T-cell (primary cell): Measurements from ENCODE around the gene MTERF2. TPM values are rescaled to one million over a fixed set of nuclear protein-coding genes. Genes with fewer than 3 reads are reported as not detected.

Source experiments
- ATAC-seq, 4 experiments: fragments of 200-7000 bp in 3 of 4; fragments of 150-1000 bp in 1 of 4; cut with Tn5 transposase; replicated peaks in 1 of 4; 1 replicate in 3 of 4; 2 replicates in 1 of 4; pipeline ENCODE4 v1.10.0; 2021; ENCODE audit warnings: moderate library complexity in 3 of 4, mild to moderate bottlenecking in 2 of 4, moderate number of reproducible peaks in 1 of 4
- CTCF ChIA-PET, 2 donors: fragments of 300-600 bp; sonication (Branson Sonifier 250); formaldehyde crosslinking; loops; one replicate each; lab custom pipeline; 2022; ENCODE audit warnings: antibody characterized with exemption in 2 of 2; lab: Charles Lee
- POLR2A ChIA-PET, 2 donors: fragments of 300-600 bp; sonication (Branson Sonifier 250); formaldehyde crosslinking; loops; one replicate each; lab custom pipeline; 2022; ENCODE audit warnings: antibody characterized with exemption in 2 of 2; lab: Charles Lee
- DNase-seq, 35 experiments: peaks; one replicate each; pipeline versions ENCODE4 v3.0.0 to v3.0.0-alpha.2; 2013 to 2023
- H3K27ac ChIP-seq: one replicate; pipeline ENCODE4 v1.5.1; 2013; ENCODE audit warnings: low read length
- H3K27me3 ChIP-seq, 2 experiments: replicated peaks in 1 of 2; 1 replicate in 1 of 2; 2 replicates in 1 of 2; pipeline versions ENCODE4 v1.6.1 to v1.7.0; 2013; ENCODE audit warnings: low read length in 1 of 2, mixed read lengths in 1 of 2; ENCODE audit not compliant: control insufficient read depth in 2 of 2, insufficient read depth in 2 of 2; ENCODE audit errors: extremely low read depth in 1 of 2
- H3K36me3 ChIP-seq, 2 donors: 1 replicate in 1 of 2; 2 replicates in 1 of 2; pipeline versions ENCODE4 v1.6.1 to v1.7.0; 2013; ENCODE audit warnings: low read length in 1 of 2; ENCODE audit not compliant: control insufficient read depth in 2 of 2, insufficient read depth in 1 of 2; ENCODE audit errors: extremely low read depth in 1 of 2
- H3K4me1 ChIP-seq, 2 experiments: 1 replicate in 1 of 2; 2 replicates in 1 of 2; pipeline versions ENCODE4 v1.6.1 to v1.7.0; 2013; ENCODE audit warnings: low read length in 2 of 2, mixed read lengths in 1 of 2; ENCODE audit not compliant: insufficient read depth in 2 of 2, control insufficient read depth in 1 of 2; ENCODE audit errors: extremely low read depth in 1 of 2
- H3K4me3 ChIP-seq, 2 donors: 1 replicate in 1 of 2; 2 replicates in 1 of 2; pipeline versions ENCODE4 v1.5.1 to v1.7.0; 2013; ENCODE audit warnings: mild to moderate bottlenecking in 2 of 2, low read length in 1 of 2, moderate library complexity in 1 of 2; ENCODE audit not compliant: control insufficient read depth in 1 of 2; ENCODE audit errors: extremely low read depth in 1 of 2
- H3K9me3 ChIP-seq: 2 replicates; pipeline ENCODE4 v1.7.0; 2013
- H3K27ac Mint-ChIP-seq, 2 donors: one replicate each; pipeline ENCODE4 v1.8.0; 2020 to 2021; ENCODE audit warnings: mild to moderate bottlenecking in 2 of 2, mixed read lengths in 2 of 2
- H3K27me3 Mint-ChIP-seq, 2 donors: one replicate each; pipeline ENCODE4 v1.8.0; 2021 to 2022; ENCODE audit warnings: mixed read lengths in 2 of 2
- H3K36me3 Mint-ChIP-seq: one replicate; pipeline ENCODE4 v1.8.0; 2021; ENCODE audit warnings: mixed read lengths
- H3K4me1 Mint-ChIP-seq, 3 donors: one replicate each; pipeline ENCODE4 v1.8.0; 2020 to 2022; ENCODE audit warnings: mixed read lengths in 3 of 3, mild to moderate bottlenecking in 1 of 3
- H3K4me3 Mint-ChIP-seq, 3 donors: one replicate each; pipeline ENCODE4 v1.8.0; 2020 to 2022; ENCODE audit warnings: mild to moderate bottlenecking in 3 of 3, mixed read lengths in 3 of 3, moderate library complexity in 3 of 3
- H3K9me3 Mint-ChIP-seq, 3 donors: one replicate each; pipeline ENCODE4 v1.8.0; 2020 to 2022; ENCODE audit warnings: mixed read lengths in 3 of 3
- WGBS: methylation state at CpG from one replicate; pipeline ENCODE4 v1.1.5; 2013; ENCODE audit warnings: missing lambda C conversion rate; ENCODE audit not compliant: insufficient coverage; 5-methylcytosine and 5-hydroxymethylcytosine counted together
- total RNA-seq, 35 experiments: library from RNA in 6 of 35; stranded (reverse) in 6 of 35; fragments of 120-200 nt in 1 of 35; gene quantifications; one replicate each; pipeline versions ENCODE4 v1.2.1 to v1.2.4 and lab custom pipeline; 2013 to 2026

Gene MTERF2
- total RNA-seq, 5 donors from 2014 or later (not counting 1 experiment from before 2014, with no cell fraction given) = 7.4 to 11.5 (median 8.8) TPM

DNA sequence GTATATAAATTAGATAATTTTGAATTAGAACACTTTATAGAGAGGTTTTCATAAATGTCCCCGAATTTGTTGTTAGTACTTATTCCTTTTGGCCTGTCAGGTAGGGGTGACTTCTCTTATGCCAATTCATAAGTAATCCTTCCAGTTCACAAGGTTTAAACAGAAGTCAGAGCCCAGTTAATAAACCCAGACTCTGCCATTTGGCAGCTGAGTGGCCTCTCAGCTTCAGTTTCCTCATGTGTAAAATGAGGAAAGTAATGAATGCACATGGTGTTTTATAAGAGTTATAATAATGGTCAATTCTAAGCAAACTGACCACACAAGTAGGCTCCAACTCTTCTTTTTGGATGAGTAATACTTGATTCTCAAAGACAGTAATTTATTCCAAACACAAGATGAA is 10.3 kb downstream of the MTERF2 start:
- POLR2A ChIA-PET = interaction anchor here in 1 of 2 donors (0.7 to 0.9 kb wide), 3 partner anchors 9 to 675 kb away, joined by 7 to 10 read pairs (median 8); partner anchors contain the start of gene TMEM263
- H3K4me3 ChIP-seq = no peak overlapping the region
- Mint-ChIP-seq H3K4me1 (peaks cover 4 to 12% (median 8%) of the 10 kb centered on the region in 3 donors), H3K9me3 (no peaks in the 10 kb centered on the region), H3K36me3 (peaks cover 26% of the 10 kb centered on the region), H3K4me3 (no peak overlapping the region), H3K27ac (peak overlapping the region in 1 of 2 donors; percentile 29), H3K27me3 (no peaks in the 10 kb centered on the region)
- H3K4me1 ChIP-seq = no peaks in the 10 kb centered on the region
- H3K27me3 ChIP-seq = no peaks in the 10 kb centered on the region
- no CpG with 5 or more reads among the region's 1 CpG for WGBS
- DNase-seq (no peak), ATAC-seq (no peak)
- CTCF ChIA-PET = interaction anchor here in 1 of 2 donors (0.6 kb wide), 2 partner anchors 10 to 104 kb away, joined by 3 to 6 read pairs; no protein-coding TSS in a partner anchor
- no peaks in the 10 kb centered on the region for H3K9me3 ChIP-seq
- peaks cover 0 to under 1% of the 10 kb centered on the region in 2 donors for H3K36me3 ChIP-seq
- no peak overlapping the region for H3K27ac ChIP-seq

DNA sequence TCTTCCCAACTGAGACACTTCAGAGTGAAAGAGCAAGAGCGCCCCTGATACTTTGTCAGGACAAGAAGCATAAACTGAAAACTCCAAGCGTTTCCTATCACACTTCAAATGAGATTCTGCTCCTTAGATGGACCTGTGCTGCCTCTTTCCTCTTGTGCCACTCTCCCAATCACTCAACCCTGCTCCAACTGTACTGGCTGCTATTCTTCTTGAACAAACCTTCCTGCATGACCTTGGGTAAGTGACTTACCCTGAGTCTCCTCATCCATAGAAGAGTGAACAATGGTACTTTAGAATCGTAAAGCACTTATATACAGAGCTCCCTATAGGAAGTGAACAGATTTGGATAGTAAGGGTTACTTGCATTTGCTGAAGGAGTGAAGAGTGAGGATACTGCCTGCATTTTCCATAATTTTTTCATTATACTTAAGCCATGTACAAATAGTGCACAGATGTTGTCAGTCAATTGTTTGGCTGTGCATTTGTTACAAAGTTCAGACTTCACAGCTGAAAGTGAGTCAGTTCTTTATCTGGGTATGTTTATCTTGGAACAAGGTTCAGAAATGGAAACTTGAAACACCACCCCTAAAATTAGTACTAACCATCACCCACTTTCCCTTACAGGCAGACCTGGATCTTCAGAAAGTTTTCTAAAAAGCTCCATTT is 10.8 kb downstream of the MTERF2 start:
- DNase-seq (no peak), ATAC-seq (no peak)
- POLR2A ChIA-PET = interaction anchor here in 1 of 2 donors (0.7 kb wide), 1 partner anchor 10 kb away, joined by 10 read pairs; no protein-coding TSS in a partner anchor
- no peaks in the 10 kb centered on the region for H3K27me3 ChIP-seq
- H3K27ac Mint-ChIP-seq = peak overlapping the region; percentile 3 to 10
- no peaks in the 10 kb centered on the region for H3K9me3 ChIP-seq
- no peak overlapping the region for H3K27ac ChIP-seq
- no peaks in the 10 kb centered on the region for H3K27me3 Mint-ChIP-seq
- no peak overlapping the region for H3K4me3 ChIP-seq
- CTCF ChIA-PET = no interaction called here
- H3K36me3 ChIP-seq = peaks cover 0 to 3% of the 10 kb centered on the region in 2 donors
- peaks cover 31% of the 10 kb centered on the region for H3K36me3 Mint-ChIP-seq
- no peak overlapping the region for H3K4me3 Mint-ChIP-seq
- H3K4me1 ChIP-seq = no peaks in the 10 kb centered on the region
- 94% methylated on average over 2 of the region's 3 CpGs for WGBS
- peaks cover 9 to 13% (median 12%) of the 10 kb centered on the region in 3 donors for H3K4me1 Mint-ChIP-seq
- no peaks in the 10 kb centered on the region for H3K9me3 Mint-ChIP-seq

DNA sequence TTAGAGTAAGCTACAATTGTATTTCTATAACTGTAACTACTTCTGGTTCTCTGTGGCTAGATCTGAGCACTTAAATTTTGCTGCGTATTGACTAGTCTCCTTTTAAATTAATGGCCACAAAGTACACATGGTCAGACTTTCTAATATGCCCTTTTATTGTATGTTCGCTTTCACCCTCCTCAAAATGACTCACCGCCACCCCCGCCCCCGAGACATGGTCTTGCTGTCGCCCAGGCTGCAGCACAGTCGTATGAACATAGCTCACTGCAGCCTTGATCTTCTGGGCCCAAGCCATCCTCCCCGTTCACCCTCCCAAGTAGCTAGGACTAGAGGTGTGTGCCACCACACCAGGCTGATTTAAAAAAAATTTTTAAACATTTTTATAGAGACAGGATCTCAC is 11.8 kb downstream of the MTERF2 start:
- no peak overlapping the region for H3K4me3 Mint-ChIP-seq
- WGBS = 100% methylated on average over 5 of the region's 8 CpGs
- no peak for DNase-seq
- no peaks in the 10 kb centered on the region for H3K9me3 Mint-ChIP-seq
- no peak overlapping the region for H3K4me3 ChIP-seq
- no peak overlapping the region for H3K27ac ChIP-seq
- H3K9me3 ChIP-seq = no peaks in the 10 kb centered on the region
- no peaks in the 10 kb centered on the region for H3K27me3 Mint-ChIP-seq
- ChIA-PET CTCF (interaction anchor here in 1 of 2 donors (0.6 kb wide), 1 partner anchor 61 kb away, joined by 4 read pairs; no protein-coding TSS in a partner anchor), POLR2A (interaction anchor here in 1 of 2 donors (0.6 kb wide), 1 partner anchor 49 kb away, joined by 3 read pairs; no protein-coding TSS in a partner anchor)
- H3K36me3 ChIP-seq = peaks cover 3 to 8% of the 10 kb centered on the region in 2 donors
- H3K4me1 ChIP-seq = no peaks in the 10 kb centered on the region
- peaks cover 37% of the 10 kb centered on the region for H3K36me3 Mint-ChIP-seq
- H3K27ac Mint-ChIP-seq = no peak overlapping the region
- H3K4me1 Mint-ChIP-seq = peaks cover 8 to 16% (median 16%) of the 10 kb centered on the region in 3 donors
- H3K27me3 ChIP-seq = no peaks in the 10 kb centered on the region
- ATAC-seq = no peak

DNA sequence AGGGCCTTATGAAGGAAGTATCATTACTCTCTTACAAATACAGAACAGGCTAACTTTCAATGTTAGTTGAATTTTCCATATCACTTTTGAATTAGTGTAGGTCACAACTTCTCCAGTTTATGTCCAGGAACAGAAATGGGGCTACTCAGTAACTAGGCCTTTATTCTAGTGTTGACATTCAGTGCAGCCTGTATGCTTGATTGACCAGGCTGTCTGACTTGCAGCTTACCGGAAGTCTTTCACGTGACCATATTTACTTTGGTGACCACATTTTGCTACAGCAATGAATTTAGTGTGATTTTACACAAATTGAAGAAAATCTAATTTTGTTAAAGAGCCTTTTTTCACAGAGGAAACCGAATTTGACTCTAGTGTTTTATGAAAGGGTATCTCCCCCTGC is 12.4 kb downstream of the MTERF2 start:
- H3K36me3 ChIP-seq = peaks cover 3 to 8% of the 10 kb centered on the region in 2 donors
- Mint-ChIP-seq H3K4me3 (no peak overlapping the region), H3K9me3 (no peaks in the 10 kb centered on the region), H3K36me3 (peaks cover 41% of the 10 kb centered on the region), H3K27ac (no peak overlapping the region), H3K4me1 (peaks cover 8 to 19% (median 16%) of the 10 kb centered on the region in 3 donors), H3K27me3 (no peaks in the 10 kb centered on the region)
- no peak overlapping the region for H3K27ac ChIP-seq
- POLR2A ChIA-PET = no interaction called here
- no peaks in the 10 kb centered on the region for H3K9me3 ChIP-seq
- no peaks in the 10 kb centered on the region for H3K4me1 ChIP-seq
- DNase-seq (no peak), ATAC-seq (no peak)
- H3K27me3 ChIP-seq = no peaks in the 10 kb centered on the region
- no CpG with 5 or more reads among the region's 3 CpGs for WGBS
- CTCF ChIA-PET = no interaction called here
- no peak overlapping the region for H3K4me3 ChIP-seq

DNA sequence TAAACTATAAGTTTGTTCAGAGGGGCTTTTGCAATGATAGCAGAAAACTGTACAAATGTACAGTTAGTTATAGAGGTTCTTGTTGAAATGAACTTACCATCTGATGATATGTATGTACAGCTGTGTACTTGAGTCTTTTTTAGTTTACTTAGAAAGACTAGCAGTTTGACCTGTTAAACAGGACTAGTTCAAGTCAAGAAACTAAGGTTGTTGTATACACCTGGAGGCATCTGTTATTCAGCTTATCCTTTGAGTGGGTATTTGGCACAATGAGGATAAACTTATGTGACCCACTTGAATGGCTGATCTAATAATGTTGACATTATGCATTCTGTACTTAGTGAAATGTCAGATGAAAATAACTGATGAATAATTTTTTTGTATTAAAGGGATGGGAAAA is 13.4 kb downstream of the MTERF2 start:
- ChIA-PET POLR2A (no interaction called here), CTCF (no interaction called here)
- Mint-ChIP-seq H3K27ac (peak overlapping the region in 1 of 2 donors; percentile 22), H3K4me3 (no peak overlapping the region), H3K36me3 (peaks cover 39% of the 10 kb centered on the region), H3K27me3 (no peaks in the 10 kb centered on the region), H3K4me1 (peaks cover 8 to 19% (median 16%) of the 10 kb centered on the region in 3 donors), H3K9me3 (no peaks in the 10 kb centered on the region)
- DNase-seq = no peak
- no peaks in the 10 kb centered on the region for H3K9me3 ChIP-seq
- H3K4me3 ChIP-seq = no peak overlapping the region
- H3K27me3 ChIP-seq = no peaks in the 10 kb centered on the region
- no peak for ATAC-seq
- H3K27ac ChIP-seq = no peak overlapping the region
- H3K4me1 ChIP-seq = no peaks in the 10 kb centered on the region
- H3K36me3 ChIP-seq = peaks cover 3 to 8% of the 10 kb centered on the region in 2 donors

DNA sequence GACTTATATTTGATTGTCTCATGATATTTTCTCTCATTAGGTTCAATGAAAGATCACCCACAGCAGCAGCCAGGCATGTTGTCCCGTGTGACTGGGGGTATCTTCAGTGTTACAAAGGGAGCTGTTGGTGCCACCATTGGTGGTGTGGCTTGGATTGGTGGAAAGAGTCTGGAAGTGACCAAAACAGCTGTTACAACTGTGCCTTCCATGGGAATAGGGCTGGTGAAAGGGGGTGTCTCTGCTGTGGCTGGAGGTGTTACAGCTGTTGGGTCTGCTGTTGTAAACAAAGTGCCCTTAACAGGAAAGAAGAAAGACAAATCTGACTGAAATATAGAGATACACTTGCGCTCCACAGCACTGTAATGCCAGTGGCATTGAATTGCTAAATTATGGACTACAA is 15.9 kb downstream of the MTERF2 start:
- no peak overlapping the region for H3K4me3 ChIP-seq
- H3K27me3 ChIP-seq = no peaks in the 10 kb centered on the region
- CTCF ChIA-PET = interaction anchor here in 1 of 2 donors (0.7 kb wide), 1 partner anchor 129 kb away, joined by 4 read pairs; no protein-coding TSS in a partner anchor
- peaks cover 11 to 23% (median 19%) of the 10 kb centered on the region in 3 donors for H3K4me1 Mint-ChIP-seq
- POLR2A ChIA-PET = no interaction called here
- no peaks in the 10 kb centered on the region for H3K9me3 Mint-ChIP-seq
- peak overlapping the region; percentile 7 to 35 for H3K27ac Mint-ChIP-seq
- no peaks in the 10 kb centered on the region for H3K4me1 ChIP-seq
- peaks cover 3 to 20% of the 10 kb centered on the region in 2 donors for H3K36me3 ChIP-seq
- H3K27me3 Mint-ChIP-seq = no peaks in the 10 kb centered on the region
- H3K27ac ChIP-seq = no peak overlapping the region
- peaks cover 51% of the 10 kb centered on the region for H3K36me3 Mint-ChIP-seq
- H3K4me3 Mint-ChIP-seq = no peak overlapping the region
- DNase-seq (no peak), ATAC-seq (no peak)
- no CpG with 5 or more reads among the region's 2 CpGs for WGBS
- H3K9me3 ChIP-seq = no peaks in the 10 kb centered on the region
